Suprapubic skin (tissue), 4 donors: ENCODE data around the gene USP32. TPM values are rescaled to one million over a fixed set of nuclear protein-coding genes. Genes with fewer than 3 reads are reported as not detected.

ENCODE experiments used
- DNase-seq, 2 donors: peaks; one replicate each; pipeline ENCODE4 v3.0.0-alpha.2; 2019; ENCODE audit warnings: low spot score in 2 of 2
- H3K27ac ChIP-seq: fragments of 200-600 bp; sonication (generic); one replicate; pipeline ENCODE4 v1.5.1; 2019
- H3K27me3 ChIP-seq: fragments of 200-600 bp; sonication (generic); one replicate; pipeline ENCODE4 v1.5.1; 2019
- H3K36me3 ChIP-seq: fragments of 200-600 bp; sonication (generic); one replicate; pipeline ENCODE4 v1.5.1; 2019
- H3K4me1 ChIP-seq: fragments of 200-600 bp; sonication (generic); one replicate; pipeline ENCODE4 v1.5.1; 2019
- H3K4me3 ChIP-seq: fragments of 200-600 bp; sonication (generic); one replicate; pipeline ENCODE4 v1.5.1; 2019; ENCODE audit warnings: mild to moderate bottlenecking
- H3K9me3 ChIP-seq: fragments of 200-600 bp; sonication (generic); one replicate; pipeline ENCODE4 v1.5.1; 2019
- EP300 ChIP-seq: sonication (generic); formaldehyde crosslinking; IDR thresholded peaks from one replicate; pipeline ENCODE4 v1.6.1; 2017; ENCODE audit warnings: antibody characterized with exemption
- POLR2A ChIP-seq, 2 donors: fragments of 450-650 bp; IDR thresholded peaks; one replicate each; pipeline ENCODE4 v1.6.1; 2017; ENCODE audit warnings: antibody characterized with exemption in 2 of 2, mild to moderate bottlenecking in 2 of 2, moderate library complexity in 2 of 2
- POLR2AphosphoS5 ChIP-seq, 3 donors: sonication (generic); formaldehyde crosslinking; IDR thresholded peaks; one replicate each; pipeline ENCODE4 v1.6.1; 2017; ENCODE audit warnings: antibody characterized with exemption in 3 of 3
- WGBS: methylation state at CpG from one replicate; pipeline ENCODE4 v1.1.5; 2018; 5-methylcytosine and 5-hydroxymethylcytosine counted together
- total RNA-seq, 4 donors: library from RNA; depleted of rRNA; stranded (reverse); fragments of >200 nt; gene quantifications; one replicate each; pipeline ENCODE4 v1.1.0, GENCODE V29; 2016
- TF ChIP-seq, protein P1 (sequence below), 2 donors: fragments of 200-600 bp in 1 of 2; fragments of 450-650 bp in 1 of 2; sonication (generic) in 1 of 2; IDR thresholded peaks; one replicate each; pipeline ENCODE4 v1.5.1; 2016 to 2019; ENCODE audit warnings: antibody characterized with exemption in 2 of 2, mild to moderate bottlenecking in 1 of 2, moderate library complexity in 1 of 2

Gene USP32
- total RNA-seq, 4 donors from 2014 or later: 58.3 to 74.5 (median 62.0) TPM

DNA sequence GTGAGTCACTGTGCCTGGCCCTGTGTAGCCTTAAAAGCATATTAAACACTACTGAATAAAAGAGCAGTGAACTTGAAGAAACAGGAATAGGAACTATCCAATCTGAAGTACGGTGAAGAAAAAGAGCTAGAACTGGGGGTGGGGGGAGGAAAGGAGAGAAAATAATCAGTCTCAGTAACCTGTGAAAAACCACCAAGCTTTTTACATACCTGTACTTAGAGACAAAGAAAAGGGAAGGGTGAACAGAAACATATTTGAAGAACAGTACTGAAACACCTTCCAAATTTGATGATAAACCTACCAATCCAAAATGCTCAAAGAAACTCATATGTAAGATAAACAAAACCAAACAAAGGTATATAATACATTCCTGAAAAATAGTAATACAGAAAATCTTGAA, 77.5 kb downstream of the USP32 start:
- H3K9me3 ChIP-seq: no peaks in the 10 kb centered on the region
- H3K4me3 ChIP-seq: no peak overlapping the region
- WGBS: 83% methylated on average over 1 of the region's 1 CpG
- no peaks in the 10 kb centered on the region for H3K27me3 ChIP-seq
- peaks cover 6% of the 10 kb centered on the region for H3K4me1 ChIP-seq
- TF ChIP-seq, protein P1, sequence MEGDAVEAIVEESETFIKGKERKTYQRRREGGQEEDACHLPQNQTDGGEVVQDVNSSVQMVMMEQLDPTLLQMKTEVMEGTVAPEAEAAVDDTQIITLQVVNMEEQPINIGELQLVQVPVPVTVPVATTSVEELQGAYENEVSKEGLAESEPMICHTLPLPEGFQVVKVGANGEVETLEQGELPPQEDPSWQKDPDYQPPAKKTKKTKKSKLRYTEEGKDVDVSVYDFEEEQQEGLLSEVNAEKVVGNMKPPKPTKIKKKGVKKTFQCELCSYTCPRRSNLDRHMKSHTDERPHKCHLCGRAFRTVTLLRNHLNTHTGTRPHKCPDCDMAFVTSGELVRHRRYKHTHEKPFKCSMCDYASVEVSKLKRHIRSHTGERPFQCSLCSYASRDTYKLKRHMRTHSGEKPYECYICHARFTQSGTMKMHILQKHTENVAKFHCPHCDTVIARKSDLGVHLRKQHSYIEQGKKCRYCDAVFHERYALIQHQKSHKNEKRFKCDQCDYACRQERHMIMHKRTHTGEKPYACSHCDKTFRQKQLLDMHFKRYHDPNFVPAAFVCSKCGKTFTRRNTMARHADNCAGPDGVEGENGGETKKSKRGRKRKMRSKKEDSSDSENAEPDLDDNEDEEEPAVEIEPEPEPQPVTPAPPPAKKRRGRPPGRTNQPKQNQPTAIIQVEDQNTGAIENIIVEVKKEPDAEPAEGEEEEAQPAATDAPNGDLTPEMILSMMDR (IDR thresholded peaks at IDR 0.05): no peak
- TF ChIP-seq POLR2AphosphoS5 (IDR thresholded peaks at IDR 0.05): no peak
- no peak for TF ChIP-seq POLR2A (IDR thresholded peaks at IDR 0.05)
- TF ChIP-seq EP300: no peak
- H3K36me3 ChIP-seq: no peaks in the 10 kb centered on the region
- DNase-seq: no peak
- H3K27ac ChIP-seq: no peak overlapping the region

DNA sequence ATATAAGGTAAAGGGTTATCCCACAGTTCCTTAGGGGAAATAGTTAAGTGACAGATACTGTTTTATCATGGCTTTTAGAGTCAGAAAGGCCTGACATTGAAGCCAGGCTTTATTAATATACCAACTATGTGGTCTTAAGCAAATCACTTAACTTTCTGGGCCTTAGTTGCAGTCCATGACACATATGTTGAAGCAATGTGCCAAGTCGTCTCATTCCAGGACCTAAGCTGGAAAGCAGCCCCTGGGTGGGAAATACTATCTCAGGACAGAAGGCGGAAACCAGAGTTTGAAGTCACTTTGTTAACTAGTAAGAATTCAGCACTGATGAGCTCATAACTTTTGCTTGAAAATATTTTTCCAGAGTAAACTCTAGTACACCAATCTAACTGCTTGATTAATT, 80.0 kb downstream of the USP32 start:
- H3K4me3 ChIP-seq: no peak overlapping the region
- no peak for DNase-seq
- H3K27ac ChIP-seq: no peak overlapping the region
- no peaks in the 10 kb centered on the region for H3K27me3 ChIP-seq
- no peaks in the 10 kb centered on the region for H3K9me3 ChIP-seq
- 78% methylated on average over 2 of the region's 2 CpGs for WGBS
- peaks cover 6% of the 10 kb centered on the region for H3K4me1 ChIP-seq
- H3K36me3 ChIP-seq: no peaks in the 10 kb centered on the region
- TF ChIP-seq POLR2A (IDR thresholded peaks at IDR 0.05): no peak
- TF ChIP-seq, protein P1 (IDR thresholded peaks at IDR 0.05): no peak
- no peak for TF ChIP-seq EP300
- TF ChIP-seq POLR2AphosphoS5 (IDR thresholded peaks at IDR 0.05): no peak

DNA sequence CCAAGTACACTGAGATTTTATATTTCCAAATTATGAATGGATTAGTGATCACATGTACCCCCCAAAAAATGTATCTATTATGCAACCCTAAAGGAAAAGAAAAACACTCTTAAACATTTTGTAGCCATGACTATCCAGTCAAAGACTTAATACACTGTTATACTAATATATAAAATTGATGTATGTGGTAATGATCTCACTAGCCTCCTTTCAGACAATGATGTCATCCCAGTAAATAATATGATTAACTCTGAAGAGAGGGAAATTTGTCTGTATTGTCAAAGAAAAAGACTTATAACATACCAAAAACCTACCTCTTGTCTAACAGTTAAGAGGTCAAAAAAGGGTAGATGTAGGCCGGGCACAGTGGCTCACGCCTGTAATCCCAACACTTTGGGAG, 80.7 kb downstream of the USP32 start:
- 94% methylated on average over 2 of the region's 2 CpGs for WGBS
- no peaks in the 10 kb centered on the region for H3K27me3 ChIP-seq
- no peak for DNase-seq
- peaks cover 6% of the 10 kb centered on the region for H3K4me1 ChIP-seq
- no peak overlapping the region for H3K4me3 ChIP-seq
- no peaks in the 10 kb centered on the region for H3K9me3 ChIP-seq
- TF ChIP-seq EP300 (no peak), POLR2AphosphoS5 (IDR thresholded peaks at IDR 0.05) (no peak), POLR2A (IDR thresholded peaks at IDR 0.05) (no peak)
- TF ChIP-seq, protein P1 (IDR thresholded peaks at IDR 0.05): no peak
- no peak overlapping the region for H3K27ac ChIP-seq
- H3K36me3 ChIP-seq: no peaks in the 10 kb centered on the region

DNA sequence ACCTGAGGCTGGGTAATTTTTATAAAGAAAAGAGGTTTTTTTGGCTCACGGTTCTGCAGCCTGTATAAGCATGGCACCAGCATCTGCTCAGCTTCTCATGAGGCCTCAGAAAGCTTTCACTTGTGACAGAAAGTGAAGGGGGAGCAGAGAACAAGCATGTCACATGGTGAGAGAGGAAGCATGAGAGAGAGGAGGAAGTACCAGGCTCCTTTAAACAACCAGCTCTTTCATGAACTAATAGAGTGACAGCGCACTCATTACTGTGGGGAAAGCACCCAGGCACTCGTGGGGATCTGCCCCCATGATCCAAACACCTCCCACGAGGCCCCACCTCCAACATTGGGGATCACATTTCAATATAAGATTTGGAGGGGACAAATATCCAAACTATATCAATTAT, 86.8 kb downstream of the USP32 start:
- H3K27me3 ChIP-seq: no peaks in the 10 kb centered on the region
- 51% methylated on average over 4 of the region's 4 CpGs for WGBS
- no peak for DNase-seq
- H3K36me3 ChIP-seq: no peaks in the 10 kb centered on the region
- TF ChIP-seq POLR2A (IDR thresholded peaks at IDR 0.05) (no peak), EP300 (no peak), POLR2AphosphoS5 (IDR thresholded peaks at IDR 0.05) (no peak)
- TF ChIP-seq, protein P1 (IDR thresholded peaks at IDR 0.05): no peak
- H3K27ac ChIP-seq: no peak overlapping the region
- H3K4me1 ChIP-seq: no peaks in the 10 kb centered on the region
- H3K9me3 ChIP-seq: no peaks in the 10 kb centered on the region
- H3K4me3 ChIP-seq: no peak overlapping the region

DNA sequence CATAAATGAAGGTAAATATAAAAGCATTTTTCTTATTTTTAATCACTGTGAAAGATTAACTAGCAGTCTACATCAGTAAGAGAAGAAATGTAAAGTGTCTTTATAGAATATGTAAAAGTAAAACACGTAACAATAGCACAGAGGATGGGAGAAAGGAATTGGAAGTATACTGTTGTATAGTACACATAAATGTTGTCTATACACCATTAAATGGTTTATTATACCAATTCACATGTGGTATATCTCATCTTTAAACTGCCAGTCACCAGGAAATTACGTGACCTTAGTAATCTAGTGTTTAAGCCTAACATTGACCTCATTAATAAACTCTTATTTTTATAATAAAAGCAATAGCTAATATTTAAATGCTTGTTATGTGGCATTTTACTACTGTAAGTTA, 87.4 kb downstream of the USP32 start:
- 96% methylated on average over 2 of the region's 2 CpGs for WGBS
- H3K4me1 ChIP-seq: no peaks in the 10 kb centered on the region
- H3K27ac ChIP-seq: no peak overlapping the region
- TF ChIP-seq EP300: no peak
- TF ChIP-seq, protein P1 (IDR thresholded peaks at IDR 0.05): no peak
- TF ChIP-seq POLR2AphosphoS5 (IDR thresholded peaks at IDR 0.05): no peak
- TF ChIP-seq POLR2A (IDR thresholded peaks at IDR 0.05): no peak
- H3K9me3 ChIP-seq: no peaks in the 10 kb centered on the region
- no peaks in the 10 kb centered on the region for H3K36me3 ChIP-seq
- H3K27me3 ChIP-seq: no peaks in the 10 kb centered on the region
- no peak overlapping the region for H3K4me3 ChIP-seq
- no peak for DNase-seq
